Smooth muscle cell (in vitro differentiated cells): Measurements from ENCODE around the gene TBXAS1. TPM values are rescaled to one million over a fixed set of nuclear protein-coding genes. Genes with fewer than 3 reads are reported as not detected.

ENCODE experiments used
- DNase-seq: peaks from one replicate; lab custom pipeline; 2025; ENCODE audit not compliant: unreplicated experiment; lab: John Stamatoyannopoulos, UW
- H2AFZ ChIP-seq: fragments of 200-600 bp; sonication (generic); 2 replicates; pipeline ENCODE4 v1.6.0; 2016; ENCODE audit warnings: antibody characterized with exemption, low read depth, mild to moderate bottlenecking
- H3F3A ChIP-seq: fragments of 200-600 bp; sonication (generic); 2 replicates; pipeline ENCODE4 v1.6.0; 2017; ENCODE audit warnings: antibody characterized with exemption, low read depth
- H3K27ac ChIP-seq: fragments of 200-600 bp; sonication (generic); 2 replicates; pipeline ENCODE4 v1.5.1; 2016; ENCODE audit warnings: low read depth, mild to moderate bottlenecking
- H3K27me3 ChIP-seq: fragments of 200-600 bp; sonication (generic); 2 replicates; pipeline ENCODE4 v1.6.1; 2016; ENCODE audit warnings: low read depth, mild to moderate bottlenecking
- H3K36me3 ChIP-seq: fragments of 200-600 bp; sonication (generic); 2 replicates; pipeline ENCODE4 v1.5.1; 2016; ENCODE audit warnings: low read depth
- H3K4me1 ChIP-seq: fragments of 200-600 bp; sonication (generic); 2 replicates; pipeline ENCODE4 v1.5.1; 2016; ENCODE audit warnings: low read depth
- H3K4me2 ChIP-seq: fragments of 200-600 bp; sonication (generic); 2 replicates; pipeline ENCODE4 v1.6.0; 2016; ENCODE audit warnings: mild to moderate bottlenecking
- H3K4me3 ChIP-seq: fragments of 200-600 bp; sonication (generic); 2 replicates; pipeline ENCODE4 v1.5.1; 2016; ENCODE audit warnings: mild to moderate bottlenecking
- H3K79me2 ChIP-seq: fragments of 200-600 bp; sonication (generic); 2 replicates; pipeline ENCODE4 v1.6.0; 2016; ENCODE audit warnings: low read depth, mild to moderate bottlenecking
- H3K9ac ChIP-seq: fragments of 200-600 bp; sonication (generic); 2 replicates; pipeline ENCODE4 v1.6.0; 2016; ENCODE audit warnings: low read depth
- H3K9me3 ChIP-seq: fragments of 200-600 bp; sonication (generic); replicated peaks from 2 replicates; pipeline ENCODE4 v1.5.1; 2016; ENCODE audit warnings: low read depth
- H4K20me1 ChIP-seq: fragments of 200-600 bp; sonication (generic); 2 replicates; pipeline ENCODE4 v1.6.0; 2016; ENCODE audit warnings: low read depth
- CTCF ChIP-seq: fragments of 200-600 bp; sonication (generic); IDR thresholded peaks from 2 replicates; pipeline ENCODE4 v1.5.1; 2017; ENCODE audit warnings: borderline replicate concordance, mild to moderate bottlenecking, antibody characterized with exemption; ENCODE audit not compliant: insufficient read depth, poor library complexity, severe bottlenecking
- WGBS: methylation state at CpG from one replicate; pipeline ENCODE4 v1.1.7; 2016; ENCODE audit warnings: low lambda C conversion rate; 5-methylcytosine and 5-hydroxymethylcytosine counted together
- polyA plus RNA-seq: library from polyadenylated mRNA; unstranded; fragments of >200 nt; fragmentation: Nextera tagmentation; extraction: Ambion mirVana; gene quantifications from 2 replicates; pipeline ENCODE4 v1.2.1, GENCODE V29; 2016
- total RNA-seq: library from RNA; depleted of rRNA; stranded (reverse); fragments of >200 nt; gene quantifications from 2 replicates; pipeline ENCODE4 v1.2.3, GENCODE V29; 2014

TBXAS1 gene
- total and polyA plus RNA-seq, 2 experiments from 2014 or later: 0.51 TPM; not detected in 1

- DNase-seq: no peak
- no peaks in the 10 kb centered on the region for H3K79me2 ChIP-seq
- H2AFZ ChIP-seq: no peak overlapping the region
- H3F3A ChIP-seq: no peaks in the 10 kb centered on the region
- H3K36me3 ChIP-seq: no peaks in the 10 kb centered on the region
- no peak overlapping the region for H3K4me3 ChIP-seq
- H3K4me1 ChIP-seq: no peaks in the 10 kb centered on the region
- 84% methylated on average over 5 of the region's 5 CpGs for WGBS
- no peaks in the 10 kb centered on the region for H4K20me1 ChIP-seq
- no peak for TF ChIP-seq CTCF
- H3K27me3 ChIP-seq: no peaks in the 10 kb centered on the region
- H3K9ac ChIP-seq: no peak overlapping the region
- H3K4me2 ChIP-seq: no peak overlapping the region
- H3K9me3 ChIP-seq: no peaks in the 10 kb centered on the region
- H3K27ac ChIP-seq: no peak overlapping the region
These were observed 68.5 kb downstream of the TBXAS1 start for GRCh38 chr7:139897422-139898090.

GRCh38 chr7:139898483-139898882 is 69.4 kb downstream of the TBXAS1 start:
- no peak for DNase-seq
- Histone ChIP-seq H3K4me3 (no peak overlapping the region), H3K4me2 (no peak overlapping the region), H3K27ac (no peak overlapping the region), H3K9ac (no peak overlapping the region), H3K27me3 (no peaks in the 10 kb centered on the region), H2AFZ (no peak overlapping the region), H3K79me2 (no peaks in the 10 kb centered on the region), H3F3A (no peaks in the 10 kb centered on the region), H3K9me3 (no peaks in the 10 kb centered on the region), H3K4me1 (no peaks in the 10 kb centered on the region), H4K20me1 (no peaks in the 10 kb centered on the region), H3K36me3 (no peaks in the 10 kb centered on the region)
- WGBS: 91% methylated on average over 12 of the region's 12 CpGs
- no peak for TF ChIP-seq CTCF

DNA sequence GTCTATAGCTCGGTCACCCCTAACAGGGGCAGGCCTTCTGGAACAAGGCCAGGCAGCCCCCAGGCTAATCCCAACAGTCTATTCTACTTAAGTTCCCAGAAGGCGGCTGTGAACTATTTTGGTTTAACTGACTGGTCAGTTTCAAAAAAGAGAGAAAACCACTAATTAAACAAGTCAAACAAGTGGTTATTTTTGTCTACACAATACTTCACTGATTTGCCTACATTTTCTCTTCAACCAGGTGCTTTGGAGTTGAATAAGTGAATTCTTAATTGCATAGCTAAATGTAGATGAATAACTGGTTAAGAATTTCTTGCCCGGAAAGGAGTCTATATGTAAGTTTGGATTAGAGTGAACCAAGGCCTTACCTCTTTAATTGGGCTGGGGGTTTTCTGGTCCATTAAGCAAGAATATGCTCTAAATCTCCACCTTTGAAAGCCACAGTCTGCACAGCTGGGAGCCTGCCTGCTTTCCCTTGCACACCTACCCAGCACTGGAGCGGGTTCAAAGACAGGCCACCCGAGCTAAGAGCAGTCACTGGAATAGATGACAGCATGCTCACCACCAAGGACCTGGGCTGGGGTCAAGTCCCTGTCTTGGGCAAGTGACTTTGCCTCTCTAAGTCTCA is 70.4 kb downstream of the TBXAS1 start:
- 83% methylated on average over 5 of the region's 5 CpGs for WGBS

More for the DNA sequence above, 70.4 kb downstream of the TBXAS1 start:
- H3K9me3 ChIP-seq: no peaks in the 10 kb centered on the region
- no peak overlapping the region for H3K4me3 ChIP-seq
- H3K36me3 ChIP-seq: no peaks in the 10 kb centered on the region
- no peaks in the 10 kb centered on the region for H3K79me2 ChIP-seq
- H2AFZ ChIP-seq: no peak overlapping the region
- no peaks in the 10 kb centered on the region for H3F3A ChIP-seq
- no peak for DNase-seq
- TF ChIP-seq CTCF: no peak
- no peaks in the 10 kb centered on the region for H3K27me3 ChIP-seq
- H3K4me2 ChIP-seq: no peak overlapping the region
- no peak overlapping the region for H3K9ac ChIP-seq
- no peaks in the 10 kb centered on the region for H4K20me1 ChIP-seq
- H3K27ac ChIP-seq: no peak overlapping the region
- no peaks in the 10 kb centered on the region for H3K4me1 ChIP-seq
